Middle frontal gyrus (tissue), 1 donor: ENCODE measurements around the gene FETUB.

Experiments
- DNase-seq: peaks from one replicate; pipeline ENCODE4 v3.0.0-alpha.2; 2015; ENCODE audit warnings: low spot score; ENCODE audit errors: extremely low spot score

The FETUB gene

GRCh38 chr3:186639778-186640472, at the start of gene FETUB:
Gene FETUB (plus strand): TSS chr3:186640399. CDS start chr3:186640461, 62 bp downstream.
- DNase-seq, result no peak

- no peak for DNase-seq
Observed at GRCh38 chr3:186590580-186591295, 49.5 kb upstream of the FETUB start.

- no peak for DNase-seq
Observed at GRCh38 chr3:186592682-186593081, 47.5 kb upstream of the FETUB start.

GRCh38 chr3:186593862-186594261, 46.3 kb upstream of the FETUB start:
- no peak for DNase-seq

- no peak for DNase-seq
Observed at GRCh38 chr3:186594591-186595113, 45.5 kb upstream of the FETUB start.

GRCh38 chr3:186596568-186597287, 43.5 kb upstream of the FETUB start:
- DNase-seq, result no peak

GRCh38 chr3:186598108-186598784, 42.0 kb upstream of the FETUB start:
- DNase-seq, result no peak

GRCh38 chr3:186598794-186599141, 41.4 kb upstream of the FETUB start:
- no peak for DNase-seq

- no peak for DNase-seq
Observed at GRCh38 chr3:186599142-186599784, 40.9 kb upstream of the FETUB start.

GRCh38 chr3:186599785-186600166, 40.4 kb upstream of the FETUB start:
- DNase-seq, result no peak

- no peak for DNase-seq
Observed at GRCh38 chr3:186600896-186601295, 39.3 kb upstream of the FETUB start.

GRCh38 chr3:186603159-186603558, 37.0 kb upstream of the FETUB start:
- DNase-seq, result no peak

- DNase-seq, result no peak
Observed at GRCh38 chr3:186605078-186605477, 35.1 kb upstream of the FETUB start.

- no peak for DNase-seq
Observed at GRCh38 chr3:186605561-186606545, 34.3 kb upstream of the FETUB start.

GRCh38 chr3:186608624-186609215, 31.5 kb upstream of the FETUB start:
- DNase-seq, result no peak

GRCh38 chr3:186609247-186609868, 30.8 kb upstream of the FETUB start:
- DNase-seq, result no peak

GRCh38 chr3:186612065-186612464, 28.1 kb upstream of the FETUB start:
- DNase-seq, result no peak

GRCh38 chr3:186612721-186613636, 27.2 kb upstream of the FETUB start, which contains the start of gene AHSG:
Gene AHSG (plus strand): TSS chr3:186613060. CDS start chr3:186613142, 82 bp downstream.
- DNase-seq, result no peak
